ENCODE measurements around the gene VN1R4.
A peak's percentile ranks its signal among the peaks of the same experiment; 100 is the strongest.
"Not testable (repeated sequence)": the region's sequence is repeated elsewhere in the genome, so short reads cannot be mapped to it uniquely, and the experiment has no call there.

The VN1R4 gene

GRCh38 chr19:53267623-53268022 is at the start of gene VN1R4:
VN1R4 (minus strand) TSS chr19:53267723; CDS start chr19:53267665, 58 bp downstream.
- DNase-seq (ENCODE audit: low read depth, low spot score); H3K27ac ChIP-seq: not testable (repeated sequence)

GRCh38 chr19:53311897-53312296 is 44.4 kb upstream of the VN1R4 start:
- no peak overlapping the region for H3K27ac ChIP-seq
- DNase-seq (ENCODE audit: low read depth, low spot score) = no peak

GRCh38 chr19:53311044-53311443 is 43.5 kb upstream of the VN1R4 start:
- no peak overlapping the region for H3K27ac ChIP-seq
- no peak for DNase-seq (ENCODE audit: low read depth, low spot score)

- DNase-seq (ENCODE audit: low read depth, low spot score) = no peak
- no peak overlapping the region for H3K27ac ChIP-seq
Measured at GRCh38 chr19:53308339-53308811, 40.9 kb upstream of the VN1R4 start.

GRCh38 chr19:53301341-53301740 is 33.8 kb upstream of the VN1R4 start:
- H3K27ac ChIP-seq; DNase-seq (ENCODE audit: low read depth, low spot score): not testable (repeated sequence)

- no peak overlapping the region for H3K27ac ChIP-seq
- DNase-seq (ENCODE audit: low read depth, low spot score) = no peak
Measured at GRCh38 chr19:53294786-53295441, 27.4 kb upstream of the VN1R4 start.

GRCh38 chr19:53290758-53291549 is 23.4 kb upstream of the VN1R4 start:
- H3K27ac ChIP-seq = no peak overlapping the region
- DNase-seq (ENCODE audit: low read depth, low spot score) = no peak

GRCh38 chr19:53285087-53285486 is 17.6 kb upstream of the VN1R4 start:
- H3K27ac ChIP-seq = no peak overlapping the region
- DNase-seq (ENCODE audit: low read depth, low spot score) = no peak

GRCh38 chr19:53281947-53282346 is 14.4 kb upstream of the VN1R4 start:
- not testable (repeated sequence) for H3K27ac ChIP-seq; DNase-seq (ENCODE audit: low read depth, low spot score)

- DNase-seq (ENCODE audit: low read depth, low spot score) = no peak
- no peak overlapping the region for H3K27ac ChIP-seq
Measured at GRCh38 chr19:53275480-53275879, 8.0 kb upstream of the VN1R4 start.

- H3K27ac ChIP-seq = no peak overlapping the region
- DNase-seq (ENCODE audit: low read depth, low spot score) = no peak
Measured at GRCh38 chr19:53272044-53272443, 4.5 kb upstream of the VN1R4 start.

- not testable (repeated sequence) for DNase-seq (ENCODE audit: low read depth, low spot score); H3K27ac ChIP-seq
Measured at GRCh38 chr19:53269861-53270260, 2.3 kb upstream of the VN1R4 start.

- not testable (repeated sequence) for H3K27ac ChIP-seq; DNase-seq (ENCODE audit: low read depth, low spot score)
Measured at GRCh38 chr19:53257715-53258342, 9.7 kb downstream of the VN1R4 start, which contains the start of gene VN1R2. VN1R2 (plus strand) TSS chr19:53258292; CDS start chr19:53258376, 84 bp downstream.

- DNase-seq (ENCODE audit: low read depth, low spot score) = peak; percentile 58
- peak within 1 kb of the TSS; percentile 57 for H3K27ac ChIP-seq
Measured at GRCh38 chr19:53254411-53255341, 12.8 kb downstream of the VN1R4 start, which contains the start of gene ZNF677. ZNF677 (minus strand) TSS chr19:53254873; CDS start chr19:53251550, 3,323 bp downstream.

- no peak overlapping the region for H3K27ac ChIP-seq
- no peak for DNase-seq (ENCODE audit: low read depth, low spot score)
Measured at GRCh38 chr19:53246498-53246897, 21.0 kb downstream of the VN1R4 start.

GRCh38 chr19:53237114-53237777 is 30.3 kb downstream of the VN1R4 start:
- no peak overlapping the region for H3K27ac ChIP-seq
- no peak for DNase-seq (ENCODE audit: low read depth, low spot score)

GRCh38 chr19:53224606-53225005 is 42.9 kb downstream of the VN1R4 start:
- DNase-seq (ENCODE audit: low read depth, low spot score) = no peak
- H3K27ac ChIP-seq = no peak overlapping the region

- not testable (repeated sequence) for H3K27ac ChIP-seq
Measured at GRCh38 chr19:53222716-53223115, 44.8 kb downstream of the VN1R4 start.

More at GRCh38 chr19:53222716-53223115, 44.8 kb downstream of the VN1R4 start:
- DNase-seq (ENCODE audit: low read depth, low spot score) = not testable (repeated sequence)
